ENCODE results near the gene NEK7.
"Not testable (repeated sequence)": the region's sequence is repeated elsewhere in the genome, so short reads cannot be mapped to it uniquely, and the experiment has no call there.

Gene NEK7

GRCh38 chr1:198300451-198300850, 143.7 kb downstream of the NEK7 start:
- no peak for DNase-seq (ENCODE audit: low read depth)
- TF ChIP-seq, protein P1, sequence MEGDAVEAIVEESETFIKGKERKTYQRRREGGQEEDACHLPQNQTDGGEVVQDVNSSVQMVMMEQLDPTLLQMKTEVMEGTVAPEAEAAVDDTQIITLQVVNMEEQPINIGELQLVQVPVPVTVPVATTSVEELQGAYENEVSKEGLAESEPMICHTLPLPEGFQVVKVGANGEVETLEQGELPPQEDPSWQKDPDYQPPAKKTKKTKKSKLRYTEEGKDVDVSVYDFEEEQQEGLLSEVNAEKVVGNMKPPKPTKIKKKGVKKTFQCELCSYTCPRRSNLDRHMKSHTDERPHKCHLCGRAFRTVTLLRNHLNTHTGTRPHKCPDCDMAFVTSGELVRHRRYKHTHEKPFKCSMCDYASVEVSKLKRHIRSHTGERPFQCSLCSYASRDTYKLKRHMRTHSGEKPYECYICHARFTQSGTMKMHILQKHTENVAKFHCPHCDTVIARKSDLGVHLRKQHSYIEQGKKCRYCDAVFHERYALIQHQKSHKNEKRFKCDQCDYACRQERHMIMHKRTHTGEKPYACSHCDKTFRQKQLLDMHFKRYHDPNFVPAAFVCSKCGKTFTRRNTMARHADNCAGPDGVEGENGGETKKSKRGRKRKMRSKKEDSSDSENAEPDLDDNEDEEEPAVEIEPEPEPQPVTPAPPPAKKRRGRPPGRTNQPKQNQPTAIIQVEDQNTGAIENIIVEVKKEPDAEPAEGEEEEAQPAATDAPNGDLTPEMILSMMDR (IDR thresholded peaks at IDR 0.05; ENCODE audit: low read depth, low read length, missing control alignments), result no peak
- no peak overlapping the region for H3K4me3 ChIP-seq (ENCODE audit: low read depth, low read length)

DNA sequence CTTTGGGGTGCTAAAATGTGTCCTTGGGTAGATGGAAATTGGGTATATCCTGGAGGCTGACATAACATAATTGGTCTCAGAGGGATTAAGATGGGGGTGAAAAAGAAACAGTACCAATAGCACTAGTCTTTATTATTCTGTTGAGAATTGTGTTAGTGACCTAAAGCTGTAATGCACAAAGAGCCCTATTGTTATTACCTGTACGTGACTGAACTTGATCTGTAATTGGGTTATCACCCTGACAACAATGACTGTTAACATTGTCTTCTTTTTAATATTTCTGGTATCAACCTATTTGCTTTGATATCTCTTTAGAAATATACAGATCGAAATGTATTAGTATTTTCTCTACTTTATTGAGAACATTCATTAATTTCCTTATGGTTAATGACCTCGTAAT, 147.6 kb downstream of the NEK7 start:
- TF ChIP-seq, protein P1 (IDR thresholded peaks at IDR 0.05; ENCODE audit: low read depth, low read length, missing control alignments), result no peak
- DNase-seq (ENCODE audit: low read depth), result no peak

DNA sequence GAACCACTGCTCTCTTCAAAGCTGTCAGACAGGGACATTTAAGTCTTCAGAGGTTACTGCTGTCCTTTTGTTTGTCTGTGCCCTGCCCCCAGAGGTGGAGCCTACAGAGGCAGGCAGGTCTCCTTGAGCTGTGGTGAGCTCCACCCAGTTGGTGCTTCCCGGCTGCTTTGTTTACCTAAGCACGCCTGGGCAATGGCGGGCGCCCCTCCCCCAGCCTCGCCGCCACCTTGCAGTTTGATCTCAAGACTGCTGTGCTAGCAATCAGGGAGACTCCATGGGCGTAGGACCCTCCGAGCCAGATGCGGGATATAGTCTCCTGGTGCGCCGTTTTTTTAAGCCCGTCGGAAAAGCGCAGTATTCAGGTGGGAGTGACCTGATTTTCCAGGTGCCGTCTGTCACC, 158.0 kb downstream of the NEK7 start:
- not testable (repeated sequence) for H3K4me3 ChIP-seq (ENCODE audit: low read depth, low read length); DNase-seq (ENCODE audit: low read depth)

More for the DNA sequence above, 147.6 kb downstream of the NEK7 start:
- H3K4me3 ChIP-seq (ENCODE audit: low read depth, low read length), result no peak overlapping the region

DNA sequence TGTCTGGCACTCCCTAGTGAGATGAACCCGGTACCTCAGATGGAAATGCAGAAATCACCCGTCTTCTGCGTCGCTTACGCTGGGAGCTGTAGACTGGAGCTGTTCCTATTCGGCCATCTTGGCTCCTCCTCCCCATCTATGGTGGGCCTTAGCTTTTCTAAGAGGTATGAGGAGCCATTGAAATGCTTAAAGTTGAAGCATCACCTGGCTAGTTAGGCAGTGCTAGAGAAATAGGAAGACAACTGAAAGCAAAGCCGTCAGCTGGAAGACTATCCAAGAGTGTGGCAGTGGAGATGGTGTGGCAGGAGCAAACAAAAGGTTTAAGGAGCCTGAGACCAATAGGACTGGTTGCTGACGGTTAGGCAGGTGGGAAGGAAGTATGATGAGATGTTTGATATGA, 158.5 kb downstream of the NEK7 start:
- H3K4me3 ChIP-seq (ENCODE audit: low read depth, low read length); DNase-seq (ENCODE audit: low read depth): not testable (repeated sequence)

DNA sequence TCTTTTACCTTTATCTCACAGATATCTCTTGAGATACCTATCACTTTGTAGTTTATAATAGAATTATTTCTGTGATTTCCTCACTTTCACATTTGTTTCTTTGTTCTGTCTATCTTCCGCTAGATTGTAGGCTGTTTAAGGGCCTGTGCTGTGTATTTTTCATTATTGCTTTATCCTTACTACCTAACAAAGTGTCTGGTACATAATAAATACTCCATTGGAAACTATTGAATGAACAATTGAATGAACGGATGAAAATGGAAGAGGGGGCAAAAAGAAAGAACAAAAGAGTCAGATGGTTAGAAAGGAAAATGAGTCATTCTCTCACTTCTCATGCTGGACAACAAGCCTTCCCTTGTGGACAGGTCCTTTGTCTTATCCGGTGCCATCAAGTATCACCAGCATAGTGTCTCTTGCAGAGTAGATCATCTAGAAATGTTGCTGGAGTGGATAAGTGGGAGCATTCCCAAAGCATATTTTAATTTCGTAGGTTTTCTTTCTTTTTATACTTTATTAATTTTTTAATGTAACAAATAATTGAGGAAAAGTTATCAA, 159.8 kb downstream of the NEK7 start:
- H3K4me3 ChIP-seq (ENCODE audit: low read depth, low read length), result no peak overlapping the region
- TF ChIP-seq, protein P1 (IDR thresholded peaks at IDR 0.05; ENCODE audit: low read depth, low read length, missing control alignments), result no peak
- no peak for DNase-seq (ENCODE audit: low read depth)

- no peak overlapping the region for H3K4me3 ChIP-seq (ENCODE audit: low read depth, low read length)
- no peak for DNase-seq (ENCODE audit: low read depth)
- TF ChIP-seq, protein P1 (IDR thresholded peaks at IDR 0.05; ENCODE audit: low read depth, low read length, missing control alignments), result no peak
Observed at GRCh38 chr1:198318085-198318484, 161.3 kb downstream of the NEK7 start.

GRCh38 chr1:198320759-198321158, 164.0 kb downstream of the NEK7 start:
- TF ChIP-seq, protein P1 (IDR thresholded peaks at IDR 0.05; ENCODE audit: low read depth, low read length, missing control alignments), result no peak
- DNase-seq (ENCODE audit: low read depth), result no peak
- H3K4me3 ChIP-seq (ENCODE audit: low read depth, low read length), result no peak overlapping the region

- H3K4me3 ChIP-seq (ENCODE audit: low read depth, low read length), result no peak overlapping the region
- DNase-seq (ENCODE audit: low read depth), result no peak
- TF ChIP-seq, protein P1 (IDR thresholded peaks at IDR 0.05; ENCODE audit: low read depth, low read length, missing control alignments), result no peak
Observed at GRCh38 chr1:198326232-198326631, 169.4 kb downstream of the NEK7 start.
